ENCODE data around the gene RPS6KL1.

The RPS6KL1 gene

GRCh38 chr14:74946659-74947281 is 23.7 kb upstream of the RPS6KL1 start:
- Mint-ChIP-seq H3K36me3 (ENCODE audit: low read depth) (no peaks in the 10 kb centered on the region), H3K27ac (no peak overlapping the region), H3K9me3 (no peaks in the 10 kb centered on the region), H3K4me3 (no peak overlapping the region), H3K4me1 (ENCODE audit: low read depth) (peaks cover 20% of the 10 kb centered on the region), H3K27me3 (no peaks in the 10 kb centered on the region)
- no peak for DNase-seq

- Mint-ChIP-seq H3K27ac (no peak overlapping the region), H3K4me3 (peak overlapping the region; percentile 37), H3K9me3 (no peaks in the 10 kb centered on the region), H3K4me1 (ENCODE audit: low read depth) (peaks cover 27% of the 10 kb centered on the region), H3K27me3 (no peaks in the 10 kb centered on the region), H3K36me3 (ENCODE audit: low read depth) (no peaks in the 10 kb centered on the region)
- DNase-seq, result peak; percentile 82
Observed at GRCh38 chr14:74945852-74946658, 23.0 kb upstream of the RPS6KL1 start.

GRCh38 chr14:74945261-74945851 is 22.3 kb upstream of the RPS6KL1 start:
- Mint-ChIP-seq H3K4me3 (no peak overlapping the region), H3K27me3 (no peaks in the 10 kb centered on the region), H3K4me1 (ENCODE audit: low read depth) (peaks cover 28% of the 10 kb centered on the region), H3K27ac (no peak overlapping the region), H3K9me3 (no peaks in the 10 kb centered on the region), H3K36me3 (ENCODE audit: low read depth) (no peaks in the 10 kb centered on the region)
- DNase-seq, result no peak

GRCh38 chr14:74942608-74943007 is 19.5 kb upstream of the RPS6KL1 start:
- H3K27me3 Mint-ChIP-seq, result no peaks in the 10 kb centered on the region
- no peaks in the 10 kb centered on the region for H3K36me3 Mint-ChIP-seq (ENCODE audit: low read depth)
- H3K4me1 Mint-ChIP-seq (ENCODE audit: low read depth), result peaks cover 36% of the 10 kb centered on the region
- no peak for DNase-seq
- H3K9me3 Mint-ChIP-seq, result no peaks in the 10 kb centered on the region
- peak overlapping the region; percentile 81 for H3K27ac Mint-ChIP-seq
- H3K4me3 Mint-ChIP-seq, result peak overlapping the region; percentile 53

DNA sequence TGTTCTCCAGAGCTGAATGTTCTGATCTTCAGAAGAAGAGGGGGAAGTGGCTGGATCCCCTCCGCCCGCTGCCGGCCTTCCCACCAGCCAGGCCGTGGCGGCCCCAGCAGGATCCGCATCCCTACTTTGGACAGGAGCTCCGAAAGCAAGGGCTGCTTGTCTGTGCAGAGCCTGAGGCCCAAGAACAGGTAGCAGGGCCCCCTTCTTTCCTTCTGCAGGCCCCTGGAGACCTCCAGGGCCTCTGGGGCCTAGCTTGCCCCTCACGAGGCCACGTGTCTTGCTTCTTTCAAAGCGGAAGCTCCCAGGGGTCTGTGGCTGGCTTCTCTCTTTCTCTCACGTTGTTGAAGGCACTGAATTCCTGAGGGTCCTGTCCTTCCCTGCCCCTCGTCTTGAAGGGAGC is 19.1 kb upstream of the RPS6KL1 start:
- H3K9me3 Mint-ChIP-seq, result no peaks in the 10 kb centered on the region
- H3K4me1 Mint-ChIP-seq (ENCODE audit: low read depth), result peaks cover 37% of the 10 kb centered on the region
- peak overlapping the region; percentile 71 for H3K4me3 Mint-ChIP-seq
- no peaks in the 10 kb centered on the region for H3K27me3 Mint-ChIP-seq
- H3K27ac Mint-ChIP-seq, result peak overlapping the region; percentile 81
- no peaks in the 10 kb centered on the region for H3K36me3 Mint-ChIP-seq (ENCODE audit: low read depth)
- DNase-seq, result no peak

DNA sequence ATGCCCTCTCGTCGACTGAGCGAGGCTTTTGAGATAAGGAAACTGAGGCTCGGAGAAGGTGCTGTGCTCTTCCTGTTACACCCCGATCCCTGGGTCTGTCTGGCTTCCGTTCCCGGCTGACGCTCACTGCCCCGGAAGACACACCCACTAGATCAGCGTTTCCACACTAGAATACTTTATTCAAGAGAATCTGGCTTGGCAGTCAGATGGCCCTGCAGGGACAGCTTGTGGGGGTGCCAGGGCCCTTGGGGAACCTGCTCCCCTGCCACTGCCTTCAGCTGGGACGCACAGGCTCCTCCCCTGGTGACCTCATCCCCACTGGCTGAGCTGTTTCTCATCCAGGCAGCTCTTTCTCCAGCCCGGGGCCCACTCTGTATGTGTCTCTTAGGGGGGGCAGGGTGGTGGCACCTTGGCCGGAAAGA is 18.6 kb upstream of the RPS6KL1 start:
- H3K4me3 Mint-ChIP-seq, result peak overlapping the region; percentile 71
- H3K36me3 Mint-ChIP-seq (ENCODE audit: low read depth), result no peaks in the 10 kb centered on the region
- H3K27ac Mint-ChIP-seq, result peak overlapping the region; percentile 81
- peaks cover 42% of the 10 kb centered on the region for H3K4me1 Mint-ChIP-seq (ENCODE audit: low read depth)
- H3K27me3 Mint-ChIP-seq, result no peaks in the 10 kb centered on the region
- H3K9me3 Mint-ChIP-seq, result no peaks in the 10 kb centered on the region
- DNase-seq, result peak; percentile 78

- Mint-ChIP-seq H3K9me3 (no peaks in the 10 kb centered on the region), H3K4me1 (ENCODE audit: low read depth) (peaks cover 40% of the 10 kb centered on the region), H3K27me3 (no peaks in the 10 kb centered on the region), H3K27ac (peak overlapping the region; percentile 81), H3K36me3 (ENCODE audit: low read depth) (no peaks in the 10 kb centered on the region), H3K4me3 (peak overlapping the region; percentile 71)
- DNase-seq, result no peak
Observed at GRCh38 chr14:74940956-74941565, 18.0 kb upstream of the RPS6KL1 start.

DNA sequence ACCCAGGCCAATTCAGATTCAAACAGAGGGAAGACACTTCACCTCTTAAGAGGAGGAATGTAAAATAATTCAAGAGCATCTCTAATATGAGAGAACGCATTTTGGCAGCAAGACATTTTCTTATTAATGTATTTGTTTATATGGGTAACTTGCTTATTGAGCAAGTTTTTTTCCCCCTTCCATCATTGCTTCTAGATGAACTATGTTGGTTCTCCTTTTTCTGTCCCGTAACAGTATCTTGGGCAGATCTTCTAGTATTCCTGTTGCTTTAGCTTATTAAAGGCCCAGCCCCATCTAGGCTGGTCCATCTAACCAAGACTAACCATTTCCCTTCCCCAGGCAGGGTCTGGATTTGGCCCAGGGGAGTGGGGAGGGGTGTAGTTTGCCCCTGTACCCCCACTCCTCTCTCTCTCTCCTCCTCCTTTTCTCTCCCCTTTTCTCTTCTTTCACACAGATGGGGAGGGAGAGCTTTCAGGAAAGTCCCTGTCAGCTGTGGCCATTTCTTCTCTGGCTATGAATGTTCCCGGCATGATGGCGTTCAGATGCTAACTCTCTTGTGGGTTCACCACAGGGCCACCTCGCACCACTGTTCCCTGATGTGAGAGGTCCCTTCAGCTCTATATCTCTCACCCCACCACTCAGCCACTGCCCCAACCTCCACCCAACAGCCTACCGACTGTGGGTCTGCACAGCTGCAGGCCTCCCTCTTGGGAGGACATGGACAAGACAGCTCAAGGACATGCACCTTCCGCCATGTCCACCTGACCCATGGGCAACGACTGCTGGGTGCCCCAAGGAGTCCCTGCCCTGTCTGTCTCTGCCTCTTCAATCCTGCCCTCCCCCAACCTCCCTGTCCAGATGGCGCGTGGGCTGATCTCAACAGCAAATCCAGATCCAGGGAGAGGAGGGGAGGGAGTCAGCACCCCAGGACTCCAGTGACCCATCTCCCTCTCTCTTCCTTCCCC is 15.8 kb upstream of the RPS6KL1 start:
- Mint-ChIP-seq H3K4me1 (ENCODE audit: low read depth) (peaks cover 40% of the 10 kb centered on the region), H3K36me3 (ENCODE audit: low read depth) (no peaks in the 10 kb centered on the region), H3K4me3 (no peak overlapping the region), H3K9me3 (no peaks in the 10 kb centered on the region), H3K27me3 (no peaks in the 10 kb centered on the region), H3K27ac (no peak overlapping the region)
- no peak for DNase-seq

DNA sequence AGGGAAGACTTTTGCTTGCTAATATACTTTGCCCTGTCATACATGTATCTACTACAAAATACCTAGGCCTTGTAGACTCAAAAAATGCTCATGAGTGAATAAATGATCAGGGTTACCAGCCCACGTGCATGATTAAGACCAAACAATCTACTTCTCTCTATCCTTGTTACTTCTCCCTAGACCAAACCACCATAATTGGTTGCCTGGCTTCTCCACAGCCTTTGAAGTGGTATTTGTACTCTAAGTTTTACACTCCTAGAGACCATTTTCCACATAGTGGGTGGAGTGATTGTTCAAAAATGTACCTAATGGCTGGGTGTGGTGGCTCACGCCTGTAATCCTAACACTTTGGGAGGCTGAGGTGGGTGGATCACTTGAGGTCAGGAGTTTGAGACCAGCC is 14.1 kb upstream of the RPS6KL1 start:
- Mint-ChIP-seq H3K27me3 (no peaks in the 10 kb centered on the region), H3K36me3 (ENCODE audit: low read depth) (no peaks in the 10 kb centered on the region), H3K9me3 (no peaks in the 10 kb centered on the region), H3K27ac (no peak overlapping the region), H3K4me3 (no peak overlapping the region), H3K4me1 (ENCODE audit: low read depth) (peaks cover 34% of the 10 kb centered on the region)
- DNase-seq, result no peak

DNA sequence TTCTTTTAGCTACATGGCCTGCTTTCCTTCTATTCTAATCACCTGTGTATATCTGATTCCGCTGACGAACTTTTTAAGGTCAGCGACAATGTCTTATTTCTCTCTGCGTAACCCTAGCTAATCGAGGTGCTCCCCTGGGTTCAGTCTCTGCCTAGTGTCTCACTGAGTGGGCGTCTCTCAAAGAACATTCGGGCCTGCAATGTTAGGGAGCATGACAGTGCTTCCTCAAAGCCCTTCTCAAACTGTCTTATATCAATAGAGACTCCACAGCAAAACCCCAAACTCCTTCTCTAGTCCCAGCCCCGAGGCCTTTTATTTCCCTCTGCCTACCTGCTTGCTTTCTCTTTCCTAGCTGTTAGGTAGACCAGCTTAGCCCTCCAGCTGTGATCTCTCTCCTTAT is 13.7 kb upstream of the RPS6KL1 start:
- Mint-ChIP-seq H3K27me3 (no peaks in the 10 kb centered on the region), H3K4me1 (ENCODE audit: low read depth) (peaks cover 30% of the 10 kb centered on the region), H3K9me3 (no peaks in the 10 kb centered on the region), H3K36me3 (ENCODE audit: low read depth) (no peaks in the 10 kb centered on the region), H3K4me3 (no peak overlapping the region), H3K27ac (no peak overlapping the region)
- no peak for DNase-seq

GRCh38 chr14:74936151-74936550 is 13.1 kb upstream of the RPS6KL1 start:
- Mint-ChIP-seq H3K27ac (no peak overlapping the region), H3K36me3 (ENCODE audit: low read depth) (no peaks in the 10 kb centered on the region), H3K27me3 (no peaks in the 10 kb centered on the region), H3K4me1 (ENCODE audit: low read depth) (peaks cover 24% of the 10 kb centered on the region), H3K4me3 (no peak overlapping the region), H3K9me3 (no peaks in the 10 kb centered on the region)
- no peak for DNase-seq

DNA sequence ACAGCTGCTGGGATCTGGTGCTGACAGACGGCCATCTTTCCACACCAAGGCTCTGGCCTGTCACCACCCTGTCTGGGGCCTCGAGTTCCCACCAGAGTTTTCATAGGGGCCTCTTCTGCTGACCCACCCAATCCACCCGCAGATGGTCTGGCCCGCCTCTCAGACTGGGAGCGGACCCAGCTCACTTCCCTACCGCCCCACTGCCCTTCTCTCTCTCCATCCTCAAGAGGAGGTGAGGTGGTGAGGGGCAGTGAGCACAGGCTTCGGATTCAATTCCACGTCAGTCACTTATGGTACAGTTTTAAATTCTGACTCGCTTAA is 12.3 kb upstream of the RPS6KL1 start:
- no peak overlapping the region for H3K27ac Mint-ChIP-seq
- H3K27me3 Mint-ChIP-seq, result no peaks in the 10 kb centered on the region
- no peak overlapping the region for H3K4me3 Mint-ChIP-seq
- H3K36me3 Mint-ChIP-seq (ENCODE audit: low read depth), result no peaks in the 10 kb centered on the region
- no peaks in the 10 kb centered on the region for H3K9me3 Mint-ChIP-seq
- no peak for DNase-seq
- H3K4me1 Mint-ChIP-seq (ENCODE audit: low read depth), result peaks cover 23% of the 10 kb centered on the region

DNA sequence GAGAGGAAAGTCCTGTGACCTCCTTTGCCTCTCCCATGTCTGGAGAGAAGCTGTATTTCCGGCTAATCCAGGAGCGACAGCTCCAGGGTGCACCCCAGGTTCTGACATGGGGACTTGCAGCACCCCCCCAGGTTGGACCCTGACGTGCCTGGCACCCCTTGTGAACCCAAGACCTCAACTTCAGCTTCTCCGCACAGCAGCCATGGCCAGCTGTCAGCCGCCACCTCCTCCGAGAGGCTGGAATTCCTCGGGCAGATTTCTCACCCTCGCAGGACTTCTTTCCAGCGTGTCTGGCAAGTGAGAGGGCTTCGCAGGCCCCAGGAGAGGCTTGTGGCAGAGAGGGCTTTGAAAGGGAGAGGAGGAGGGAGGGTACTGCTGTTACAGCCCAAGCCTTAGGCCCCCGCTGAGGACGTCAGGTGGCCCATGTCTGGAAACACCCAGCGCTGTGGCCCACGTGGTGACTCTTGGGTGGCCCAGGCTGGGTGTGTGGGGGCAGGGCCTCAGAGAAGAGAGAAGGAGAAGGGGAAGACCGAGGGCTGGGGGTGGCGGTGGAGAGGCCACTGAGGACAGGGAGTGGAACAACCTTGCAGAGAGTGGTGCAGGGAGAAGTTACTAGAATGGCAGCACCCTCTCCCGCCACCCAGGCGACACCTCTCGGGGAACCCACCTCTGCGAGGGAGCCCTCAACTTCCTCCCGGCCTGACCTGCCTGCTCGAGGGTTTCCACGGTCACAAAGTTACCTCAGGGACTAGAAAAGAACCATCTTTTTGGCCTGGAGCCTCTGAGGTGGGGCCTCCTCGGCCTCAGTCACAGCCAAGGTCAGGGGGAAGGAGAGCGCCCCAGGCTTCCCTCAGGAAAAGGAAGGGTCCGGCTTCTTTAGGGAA is 11.7 kb upstream of the RPS6KL1 start:
- Mint-ChIP-seq H3K9me3 (no peaks in the 10 kb centered on the region), H3K4me3 (no peak overlapping the region), H3K36me3 (ENCODE audit: low read depth) (no peaks in the 10 kb centered on the region), H3K27ac (no peak overlapping the region), H3K27me3 (no peaks in the 10 kb centered on the region), H3K4me1 (ENCODE audit: low read depth) (peaks cover 19% of the 10 kb centered on the region)
- DNase-seq, result no peak
